ENCODE results near the gene OVCH2.
A peak's percentile ranks its signal among the peaks of the same experiment; 100 is the strongest.
"Not testable (repeated sequence)": the region's sequence is repeated elsewhere in the genome, so short reads cannot be mapped to it uniquely, and the experiment has no call there.

OVCH2 gene

GRCh38 chr11:7706377-7706776 is at the start of gene OVCH2:
Gene OVCH2 (minus strand): TSS chr11:7706477. CDS start chr11:7706394, 83 bp downstream.
- no peak for ATAC-seq

GRCh38 chr11:7749456-7749855 is 43.2 kb upstream of the OVCH2 start:
- no peak for ATAC-seq

GRCh38 chr11:7734767-7735166 is 28.5 kb upstream of the OVCH2 start:
- ATAC-seq, result not testable (repeated sequence)

GRCh38 chr11:7714786-7715185 is 8.5 kb upstream of the OVCH2 start:
- no peak for ATAC-seq

- ATAC-seq, result no peak
Measured at GRCh38 chr11:7703740-7704139, 2.5 kb downstream of the OVCH2 start.

- peak; percentile 35 to 55 for ATAC-seq
Measured at GRCh38 chr11:7696424-7696823, 9.9 kb downstream of the OVCH2 start.

- ATAC-seq, result no peak
Measured at GRCh38 chr11:7694235-7694634, 12.0 kb downstream of the OVCH2 start.

GRCh38 chr11:7692426-7692825 is 13.9 kb downstream of the OVCH2 start:
- no peak for ATAC-seq

- ATAC-seq, result no peak
Measured at GRCh38 chr11:7691759-7692350, 14.4 kb downstream of the OVCH2 start.

GRCh38 chr11:7690648-7691047 is 15.6 kb downstream of the OVCH2 start:
- no peak for ATAC-seq

- ATAC-seq, result no peak
Measured at GRCh38 chr11:7689239-7689638, 17.0 kb downstream of the OVCH2 start.

GRCh38 chr11:7688238-7688826 is 17.9 kb downstream of the OVCH2 start:
- no peak for ATAC-seq

GRCh38 chr11:7687386-7687785 is 18.9 kb downstream of the OVCH2 start:
- ATAC-seq, result no peak

- no peak for ATAC-seq
Measured at GRCh38 chr11:7686761-7687160, 19.5 kb downstream of the OVCH2 start.

- ATAC-seq, result no peak
Measured at GRCh38 chr11:7683571-7683970, 22.7 kb downstream of the OVCH2 start.

- ATAC-seq, result no peak
Measured at GRCh38 chr11:7677796-7678201, 28.5 kb downstream of the OVCH2 start.

- ATAC-seq, result no peak
Measured at GRCh38 chr11:7677071-7677470, 29.2 kb downstream of the OVCH2 start.

- ATAC-seq, result no peak
Measured at GRCh38 chr11:7675631-7676030, 30.6 kb downstream of the OVCH2 start.

- ATAC-seq, result peak; percentile 29 to 31
Measured at GRCh38 chr11:7673724-7674434, 32.4 kb downstream of the OVCH2 start.

GRCh38 chr11:7672960-7673723 is 33.1 kb downstream of the OVCH2 start, which contains the start of gene CYB5R2:
Gene CYB5R2 (minus strand): TSS chr11:7673500. CDS start chr11:7672825, 675 bp downstream.
- no peak for ATAC-seq

GRCh38 chr11:7672276-7672959 is 33.9 kb downstream of the OVCH2 start:
- no peak for ATAC-seq

GRCh38 chr11:7671347-7672215 is 34.7 kb downstream of the OVCH2 start:
- peak; percentile 39 to 44 for ATAC-seq

Data from activated CD4-positive, CD25-positive, alpha-beta regulatory T cell treated with anti-CD3 and anti-CD28 coated beads, Interleukin-2, amount 50 U/mL, for 24 hours (primary cell).